SU-DHL-6 (cell line): ENCODE data around the gene NXPH4.

ENCODE experiments used
- CTCF ChIP-seq: fragments of 200-600 bp; sonication (generic); IDR thresholded peaks from one replicate; pipeline ENCODE4 v1.5.1; 2017; ENCODE audit warnings: antibody characterized with exemption, mild to moderate bottlenecking, low read length, moderate library complexity; ENCODE audit not compliant: insufficient read depth, poor library complexity, severe bottlenecking
- EZH2phosphoT487 ChIP-seq: fragments of 200-600 bp; sonication (generic), shearing (Covaris generic); conservative IDR thresholded peaks from 2 replicates; pipeline ENCODE4 v1.6.1; 2018; ENCODE audit warnings: mild to moderate bottlenecking, antibody characterized with exemption, low read length, moderate library complexity, mixed read lengths

DNA sequence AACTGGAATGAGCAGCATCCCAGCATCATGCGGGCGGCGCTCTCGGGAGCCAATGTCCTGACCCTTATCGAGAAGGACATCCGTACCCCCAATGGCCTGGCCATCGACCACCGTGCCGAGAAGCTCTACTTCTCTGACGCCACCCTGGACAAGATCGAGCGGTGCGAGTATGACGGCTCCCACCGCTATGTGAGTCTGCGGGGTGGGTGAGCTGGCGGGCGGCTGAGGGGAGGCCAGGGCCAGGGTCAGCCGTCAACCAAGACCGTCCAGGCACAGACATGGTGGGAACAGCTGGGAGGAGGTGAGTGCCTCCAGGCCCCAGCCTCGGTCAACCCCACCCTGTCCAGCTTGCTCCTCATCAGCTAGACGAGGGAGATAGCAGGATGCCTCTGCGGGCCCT, 25.8 kb upstream of the NXPH4 start:
- no peak for TF ChIP-seq CTCF
- no peak for TF ChIP-seq EZH2phosphoT487
